HepG2 (cell line): ENCODE measurements around the gene ATRAID. TPM values are rescaled to one million over a fixed set of nuclear protein-coding genes. Genes with fewer than 3 reads are reported as not detected.

Experiments used
- FOXJ3 ChIP-seq: sonication (generic); formaldehyde crosslinking; IDR thresholded peaks from 2 replicates; pipeline ENCODE4 v1.4.0; 2020; ENCODE audit warnings: missing genetic modification reagents, mild to moderate bottlenecking, borderline replicate concordance
- HMG20A ChIP-seq: IDR thresholded peaks from 2 replicates; pipeline ENCODE4 v1.6.1; 2016; ENCODE audit warnings: borderline replicate concordance
- PHF21A ChIP-seq: sonication (generic); formaldehyde crosslinking; IDR thresholded peaks from 2 replicates; pipeline ENCODE4 v1.5.0; 2020; ENCODE audit warnings: mild to moderate bottlenecking, missing genetic modification reagents
- PRMT3 ChIP-seq: sonication (generic); formaldehyde crosslinking; IDR thresholded peaks from 2 replicates; pipeline ENCODE4 v1.8.1; 2022; ENCODE audit warnings: low read depth, mild to moderate bottlenecking, moderate library complexity, missing genetic modification reagents, borderline replicate concordance
- RBAK ChIP-seq: sonication (generic); formaldehyde crosslinking; IDR thresholded peaks from 2 replicates; pipeline ENCODE4 v1.5.1; 2020; ENCODE audit warnings: mild to moderate bottlenecking, missing genetic modification reagents
- XRCC5 ChIP-seq: fragments of 200-400 bp; formaldehyde crosslinking; optimal IDR thresholded peaks from 2 replicates; pipeline ENCODE3; 2017; ENCODE audit warnings: mild to moderate bottlenecking, low read length
- ZNF138 ChIP-seq: sonication (generic); formaldehyde crosslinking; IDR thresholded peaks from 2 replicates; pipeline ENCODE4 v1.5.0; 2020; ENCODE audit warnings: mild to moderate bottlenecking, low read depth, missing genetic modification reagents
- ZNF18 ChIP-seq: sonication (generic); formaldehyde crosslinking; IDR thresholded peaks from 2 replicates; pipeline ENCODE4 v1.8.0; 2022; ENCODE audit warnings: mild to moderate bottlenecking, missing genetic modification reagents; ENCODE audit not compliant: insufficient replicate concordance
- ZNF225 ChIP-seq: sonication (generic); formaldehyde crosslinking; IDR thresholded peaks from 2 replicates; pipeline ENCODE4 v1.4.0; 2020; ENCODE audit warnings: mild to moderate bottlenecking, missing genetic modification reagents
- ZNF556 ChIP-seq: sonication (generic); formaldehyde crosslinking; IDR thresholded peaks from 2 replicates; pipeline ENCODE4 v1.4.0; 2020; ENCODE audit warnings: mild to moderate bottlenecking, missing genetic modification reagents, borderline replicate concordance
- ZNF7 ChIP-seq: IDR thresholded peaks from 2 replicates; pipeline ENCODE4 v1.6.1; 2016; ENCODE audit warnings: missing biosample characterization, missing genetic modification reagents
- polyA plus RNA-seq, 8 experiments: library from polyadenylated mRNA; depleted of rRNA in 3 of 8; stranded (reverse) in 7 of 8; unstranded in 1 of 8; fragments of >200 nt; fragmentation: Illumina TruSeq in 4 of 8; extraction: Trizol in 4 of 8; gene quantifications; 2 replicates each; pipeline versions ENCODE4 v1.2.1 to v1.2.3, GENCODE V29; 2011 to 2016; ENCODE audit warnings: low read depth in 4 of 8, missing spikeins in 1 of 8, mixed read lengths in 1 of 8; ENCODE audit not compliant: insufficient read depth in 1 of 8
- total RNA-seq, 5 experiments: library from RNA; depleted of rRNA; stranded (reverse); fragments of >200 nt; fragmentation: Illumina TruSeq; extraction: Trizol; gene quantifications; 2 replicates each; pipeline ENCODE4 v1.2.3, GENCODE V29; 2016; ENCODE audit warnings: low read depth in 1 of 5
- TF ChIP-seq, protein P1 (sequence below): sonication (generic); formaldehyde crosslinking; IDR thresholded peaks from 2 replicates; pipeline ENCODE4 v1.4.0; 2020; ENCODE audit warnings: mild to moderate bottlenecking, missing genetic modification reagents
- TF ChIP-seq, protein P2 (sequence below): sonication (generic); formaldehyde crosslinking; IDR thresholded peaks from 2 replicates; pipeline ENCODE4 v1.5.1; 2020; ENCODE audit warnings: missing genetic modification reagents, mild to moderate bottlenecking, borderline replicate concordance
- TF ChIP-seq, protein P3 (sequence below): sonication (generic); formaldehyde crosslinking; IDR thresholded peaks from 2 replicates; pipeline ENCODE4 v1.4.0; 2020; ENCODE audit warnings: mild to moderate bottlenecking, low read depth, missing genetic modification reagents
- TF ChIP-seq, protein P4 (sequence below): fragments of 450-650 bp; IDR thresholded peaks from 2 replicates; pipeline ENCODE4 v1.6.1; 2016

The ATRAID gene
- total and polyA plus RNA-seq, 2 of the 13 experiments (the other 11 are each of a cell fraction or from before 2014, with no cell fraction given), result 207 to 382 TPM

DNA sequence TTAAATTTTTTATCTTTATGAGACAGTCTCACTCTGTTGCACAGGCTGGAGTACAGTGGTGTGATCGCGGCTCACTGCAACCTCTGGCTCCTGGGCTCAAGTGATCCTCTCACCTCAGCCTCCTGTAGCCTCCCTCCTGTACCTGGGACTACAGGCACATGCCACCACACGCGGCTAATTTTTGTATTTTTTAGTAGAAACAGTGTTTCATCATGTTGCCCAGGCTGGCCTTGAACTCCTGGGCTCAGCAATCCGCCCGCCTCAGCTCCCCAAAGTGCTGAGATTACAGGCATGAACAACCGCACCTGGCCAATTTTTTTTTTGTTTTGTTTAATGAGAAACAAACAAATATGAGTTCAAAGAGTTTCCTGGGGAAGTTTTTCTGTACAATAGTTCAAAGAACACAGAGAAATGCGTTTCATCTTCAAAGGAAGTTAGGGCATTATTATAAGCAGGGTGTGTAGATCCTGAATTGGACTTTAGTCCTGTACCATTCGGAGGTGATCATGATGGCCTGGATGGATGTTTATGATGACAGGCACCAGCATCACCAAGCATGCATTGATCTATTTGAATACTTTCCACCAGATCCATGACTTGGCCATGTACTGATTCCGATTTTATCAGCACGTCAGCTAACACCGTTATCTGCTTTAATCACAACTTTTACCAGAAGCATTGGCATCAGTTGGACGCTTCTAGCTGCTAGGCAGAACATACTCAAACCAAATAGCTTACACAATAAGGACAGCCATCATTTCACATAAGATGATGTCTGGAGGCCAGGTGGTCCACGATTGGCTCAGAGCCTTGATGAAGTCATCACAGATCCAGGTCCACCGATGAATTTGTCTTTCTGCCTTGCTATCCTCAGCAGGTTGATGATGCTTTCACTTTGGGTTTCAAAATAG, 34.1 kb upstream of the ATRAID start (continued):
- peak; percentile 80; the same call in 1 of the 2 replicates for TF ChIP-seq ZNF225 (CRISPR knock-in tag)
- peak; percentile 68; the same call in 1 of the 2 replicates for TF ChIP-seq ZNF138
- peak; percentile 99 for TF ChIP-seq FOXJ3 (CRISPR knock-in tag)
- TF ChIP-seq PRMT3, result no peak
- TF ChIP-seq HMG20A (CRISPR knock-in tag), result peak; percentile 95; the same call in 1 of the 2 replicates
- TF ChIP-seq, protein P1, sequence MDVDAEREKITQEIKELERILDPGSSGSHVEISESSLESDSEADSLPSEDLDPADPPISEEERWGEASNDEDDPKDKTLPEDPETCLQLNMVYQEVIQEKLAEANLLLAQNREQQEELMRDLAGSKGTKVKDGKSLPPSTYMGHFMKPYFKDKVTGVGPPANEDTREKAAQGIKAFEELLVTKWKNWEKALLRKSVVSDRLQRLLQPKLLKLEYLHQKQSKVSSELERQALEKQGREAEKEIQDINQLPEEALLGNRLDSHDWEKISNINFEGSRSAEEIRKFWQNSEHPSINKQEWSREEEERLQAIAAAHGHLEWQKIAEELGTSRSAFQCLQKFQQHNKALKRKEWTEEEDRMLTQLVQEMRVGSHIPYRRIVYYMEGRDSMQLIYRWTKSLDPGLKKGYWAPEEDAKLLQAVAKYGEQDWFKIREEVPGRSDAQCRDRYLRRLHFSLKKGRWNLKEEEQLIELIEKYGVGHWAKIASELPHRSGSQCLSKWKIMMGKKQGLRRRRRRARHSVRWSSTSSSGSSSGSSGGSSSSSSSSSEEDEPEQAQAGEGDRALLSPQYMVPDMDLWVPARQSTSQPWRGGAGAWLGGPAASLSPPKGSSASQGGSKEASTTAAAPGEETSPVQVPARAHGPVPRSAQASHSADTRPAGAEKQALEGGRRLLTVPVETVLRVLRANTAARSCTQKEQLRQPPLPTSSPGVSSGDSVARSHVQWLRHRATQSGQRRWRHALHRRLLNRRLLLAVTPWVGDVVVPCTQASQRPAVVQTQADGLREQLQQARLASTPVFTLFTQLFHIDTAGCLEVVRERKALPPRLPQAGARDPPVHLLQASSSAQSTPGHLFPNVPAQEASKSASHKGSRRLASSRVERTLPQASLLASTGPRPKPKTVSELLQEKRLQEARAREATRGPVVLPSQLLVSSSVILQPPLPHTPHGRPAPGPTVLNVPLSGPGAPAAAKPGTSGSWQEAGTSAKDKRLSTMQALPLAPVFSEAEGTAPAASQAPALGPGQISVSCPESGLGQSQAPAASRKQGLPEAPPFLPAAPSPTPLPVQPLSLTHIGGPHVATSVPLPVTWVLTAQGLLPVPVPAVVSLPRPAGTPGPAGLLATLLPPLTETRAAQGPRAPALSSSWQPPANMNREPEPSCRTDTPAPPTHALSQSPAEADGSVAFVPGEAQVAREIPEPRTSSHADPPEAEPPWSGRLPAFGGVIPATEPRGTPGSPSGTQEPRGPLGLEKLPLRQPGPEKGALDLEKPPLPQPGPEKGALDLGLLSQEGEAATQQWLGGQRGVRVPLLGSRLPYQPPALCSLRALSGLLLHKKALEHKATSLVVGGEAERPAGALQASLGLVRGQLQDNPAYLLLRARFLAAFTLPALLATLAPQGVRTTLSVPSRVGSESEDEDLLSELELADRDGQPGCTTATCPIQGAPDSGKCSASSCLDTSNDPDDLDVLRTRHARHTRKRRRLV (CRISPR knock-in tag), result no peak
- TF ChIP-seq, protein P2, sequence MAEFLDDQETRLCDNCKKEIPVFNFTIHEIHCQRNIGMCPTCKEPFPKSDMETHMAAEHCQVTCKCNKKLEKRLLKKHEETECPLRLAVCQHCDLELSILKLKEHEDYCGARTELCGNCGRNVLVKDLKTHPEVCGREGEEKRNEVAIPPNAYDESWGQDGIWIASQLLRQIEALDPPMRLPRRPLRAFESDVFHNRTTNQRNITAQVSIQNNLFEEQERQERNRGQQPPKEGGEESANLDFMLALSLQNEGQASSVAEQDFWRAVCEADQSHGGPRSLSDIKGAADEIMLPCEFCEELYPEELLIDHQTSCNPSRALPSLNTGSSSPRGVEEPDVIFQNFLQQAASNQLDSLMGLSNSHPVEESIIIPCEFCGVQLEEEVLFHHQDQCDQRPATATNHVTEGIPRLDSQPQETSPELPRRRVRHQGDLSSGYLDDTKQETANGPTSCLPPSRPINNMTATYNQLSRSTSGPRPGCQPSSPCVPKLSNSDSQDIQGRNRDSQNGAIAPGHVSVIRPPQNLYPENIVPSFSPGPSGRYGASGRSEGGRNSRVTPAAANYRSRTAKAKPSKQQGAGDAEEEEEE, result peak; percentile 35; the same call in 1 of the 2 replicates
- TF ChIP-seq RBAK, result no peak
- peak; percentile 99 for TF ChIP-seq PHF21A
- TF ChIP-seq, protein P3, sequence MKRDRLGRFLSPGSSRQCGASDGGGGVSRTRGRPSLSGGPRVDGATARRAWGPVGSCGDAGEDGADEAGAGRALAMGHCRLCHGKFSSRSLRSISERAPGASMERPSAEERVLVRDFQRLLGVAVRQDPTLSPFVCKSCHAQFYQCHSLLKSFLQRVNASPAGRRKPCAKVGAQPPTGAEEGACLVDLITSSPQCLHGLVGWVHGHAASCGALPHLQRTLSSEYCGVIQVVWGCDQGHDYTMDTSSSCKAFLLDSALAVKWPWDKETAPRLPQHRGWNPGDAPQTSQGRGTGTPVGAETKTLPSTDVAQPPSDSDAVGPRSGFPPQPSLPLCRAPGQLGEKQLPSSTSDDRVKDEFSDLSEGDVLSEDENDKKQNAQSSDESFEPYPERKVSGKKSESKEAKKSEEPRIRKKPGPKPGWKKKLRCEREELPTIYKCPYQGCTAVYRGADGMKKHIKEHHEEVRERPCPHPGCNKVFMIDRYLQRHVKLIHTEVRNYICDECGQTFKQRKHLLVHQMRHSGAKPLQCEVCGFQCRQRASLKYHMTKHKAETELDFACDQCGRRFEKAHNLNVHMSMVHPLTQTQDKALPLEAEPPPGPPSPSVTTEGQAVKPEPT (CRISPR knock-in tag), result no peak
- TF ChIP-seq ZNF7 (CRISPR knock-in tag), result peak; percentile 86
- TF ChIP-seq XRCC5, result no peak
- peak; percentile 94 for TF ChIP-seq ZNF18 (CRISPR knock-in tag)
- TF ChIP-seq ZNF556 (CRISPR knock-in tag), result no peak; the same call in 1 of the 2 replicates
- TF ChIP-seq, protein P4, sequence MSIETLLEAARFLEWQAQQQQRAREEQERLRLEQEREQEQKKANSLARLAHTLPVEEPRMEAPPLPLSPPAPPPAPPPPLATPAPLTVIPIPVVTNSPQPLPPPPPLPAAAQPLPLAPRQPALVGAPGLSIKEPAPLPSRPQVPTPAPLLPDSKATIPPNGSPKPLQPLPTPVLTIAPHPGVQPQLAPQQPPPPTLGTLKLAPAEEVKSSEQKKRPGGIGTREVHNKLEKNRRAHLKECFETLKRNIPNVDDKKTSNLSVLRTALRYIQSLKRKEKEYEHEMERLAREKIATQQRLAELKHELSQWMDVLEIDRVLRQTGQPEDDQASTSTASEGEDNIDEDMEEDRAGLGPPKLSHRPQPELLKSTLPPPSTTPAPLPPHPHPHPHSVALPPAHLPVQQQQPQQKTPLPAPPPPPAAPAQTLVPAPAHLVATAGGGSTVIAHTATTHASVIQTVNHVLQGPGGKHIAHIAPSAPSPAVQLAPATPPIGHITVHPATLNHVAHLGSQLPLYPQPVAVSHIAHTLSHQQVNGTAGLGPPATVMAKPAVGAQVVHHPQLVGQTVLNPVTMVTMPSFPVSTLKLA, result no peak; the same call in none of the 2 replicates
